Osteoblast (primary cell): ENCODE data around the gene MLN. TPM values are rescaled to one million over a fixed set of nuclear protein-coding genes. Genes with fewer than 3 reads are reported as not detected.

ENCODE experiments used
- DNase-seq: peaks from one replicate; pipeline ENCODE4 v3.0.0; 2011; ENCODE audit warnings: low spot score, mixed read lengths; ENCODE audit not compliant: insufficient read length; ENCODE audit errors: missing footprints
- H2AFZ ChIP-seq: 2 replicates; pipeline ENCODE4 v1.6.0; 2011; ENCODE audit warnings: mild to moderate bottlenecking, low read length
- H3K27ac ChIP-seq: 2 replicates; pipeline ENCODE4 v1.5.1; 2011; ENCODE audit warnings: mild to moderate bottlenecking, low read depth, low read length, moderate library complexity
- H3K27me3 ChIP-seq: 2 replicates; pipeline ENCODE4 v1.6.0; 2012; ENCODE audit warnings: mild to moderate bottlenecking, control low read depth, inconsistent platforms, low read length, moderate library complexity; ENCODE audit not compliant: insufficient read depth
- H3K36me3 ChIP-seq: 2 replicates; pipeline ENCODE4 v1.5.1; 2011; ENCODE audit warnings: mild to moderate bottlenecking, low read length, control low read depth, moderate library complexity; ENCODE audit not compliant: insufficient read depth
- H3K4me1 ChIP-seq: 2 replicates; pipeline ENCODE4 v1.5.1; 2011; ENCODE audit warnings: mild to moderate bottlenecking, low read length, control low read depth, moderate library complexity; ENCODE audit not compliant: insufficient read depth
- H3K4me2 ChIP-seq: 2 replicates; pipeline ENCODE4 v1.6.0; 2011; ENCODE audit warnings: mild to moderate bottlenecking, low read length; ENCODE audit not compliant: insufficient read depth
- H3K4me3 ChIP-seq: fragments of 200-600 bp; sonication (generic); 3 replicates; pipeline ENCODE4 v1.5.1; 2012; ENCODE audit warnings: mild to moderate bottlenecking, low read length, inconsistent platforms; ENCODE audit not compliant: insufficient read depth
- H3K79me2 ChIP-seq: 2 replicates; pipeline ENCODE4 v1.6.0; 2012; ENCODE audit warnings: mild to moderate bottlenecking, low read length, control low read depth, inconsistent platforms; ENCODE audit not compliant: insufficient read depth
- H3K9me3 ChIP-seq: 2 replicates; pipeline ENCODE4 v1.5.1; 2011; ENCODE audit warnings: low read depth, low read length, control low read depth
- H4K20me1 ChIP-seq: 2 replicates; pipeline ENCODE4 v1.6.0; 2012; ENCODE audit warnings: mild to moderate bottlenecking, low read length, control low read depth; ENCODE audit not compliant: insufficient read depth
- total RNA-seq: library from RNA; depleted of rRNA; stranded (reverse); fragments of >200 nt; gene quantifications from 2 replicates; pipeline ENCODE4 v1.2.3, GENCODE V29; 2012
- TF ChIP-seq, protein P1 (sequence below): IDR thresholded peaks from 2 replicates; pipeline ENCODE4 v1.5.1; 2011; ENCODE audit warnings: mild to moderate bottlenecking, low read depth, low read length, moderate library complexity; ENCODE audit errors: extremely low read depth

The MLN gene
- total RNA-seq, 1 donor: not detected

DNA sequence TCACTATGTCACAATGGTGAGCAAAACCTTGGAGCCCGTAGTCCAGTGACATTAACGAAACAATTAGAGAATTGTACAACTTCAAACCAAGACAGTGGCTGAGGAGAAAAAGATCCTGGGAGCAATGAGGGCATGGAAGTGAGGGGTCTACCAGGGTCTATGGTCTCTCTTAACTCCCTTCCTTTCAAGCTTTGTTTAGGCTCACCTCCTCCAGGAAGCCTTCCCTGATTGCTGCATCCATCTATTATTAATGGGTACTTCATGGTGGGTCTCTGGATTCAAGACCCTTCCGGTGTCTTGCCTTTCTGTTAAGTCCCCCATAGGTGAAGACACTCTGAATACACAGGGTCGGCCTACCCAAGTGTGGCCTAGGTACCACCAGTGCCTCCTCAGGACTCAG is 38.1 kb upstream of the MLN start:
- Histone ChIP-seq H3K4me1 (peaks cover 34% of the 10 kb centered on the region), H3K27ac (no peak overlapping the region), H3K27me3 (no peaks in the 10 kb centered on the region), H4K20me1 (no peaks in the 10 kb centered on the region), H3K9me3 (no peaks in the 10 kb centered on the region), H3K4me3 (no peak overlapping the region), H2AFZ (no peak overlapping the region), H3K36me3 (no peaks in the 10 kb centered on the region), H3K4me2 (no peak overlapping the region), H3K79me2 (no peaks in the 10 kb centered on the region)
- DNase-seq: no peak
- TF ChIP-seq, protein P1, sequence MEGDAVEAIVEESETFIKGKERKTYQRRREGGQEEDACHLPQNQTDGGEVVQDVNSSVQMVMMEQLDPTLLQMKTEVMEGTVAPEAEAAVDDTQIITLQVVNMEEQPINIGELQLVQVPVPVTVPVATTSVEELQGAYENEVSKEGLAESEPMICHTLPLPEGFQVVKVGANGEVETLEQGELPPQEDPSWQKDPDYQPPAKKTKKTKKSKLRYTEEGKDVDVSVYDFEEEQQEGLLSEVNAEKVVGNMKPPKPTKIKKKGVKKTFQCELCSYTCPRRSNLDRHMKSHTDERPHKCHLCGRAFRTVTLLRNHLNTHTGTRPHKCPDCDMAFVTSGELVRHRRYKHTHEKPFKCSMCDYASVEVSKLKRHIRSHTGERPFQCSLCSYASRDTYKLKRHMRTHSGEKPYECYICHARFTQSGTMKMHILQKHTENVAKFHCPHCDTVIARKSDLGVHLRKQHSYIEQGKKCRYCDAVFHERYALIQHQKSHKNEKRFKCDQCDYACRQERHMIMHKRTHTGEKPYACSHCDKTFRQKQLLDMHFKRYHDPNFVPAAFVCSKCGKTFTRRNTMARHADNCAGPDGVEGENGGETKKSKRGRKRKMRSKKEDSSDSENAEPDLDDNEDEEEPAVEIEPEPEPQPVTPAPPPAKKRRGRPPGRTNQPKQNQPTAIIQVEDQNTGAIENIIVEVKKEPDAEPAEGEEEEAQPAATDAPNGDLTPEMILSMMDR: no peak

DNA sequence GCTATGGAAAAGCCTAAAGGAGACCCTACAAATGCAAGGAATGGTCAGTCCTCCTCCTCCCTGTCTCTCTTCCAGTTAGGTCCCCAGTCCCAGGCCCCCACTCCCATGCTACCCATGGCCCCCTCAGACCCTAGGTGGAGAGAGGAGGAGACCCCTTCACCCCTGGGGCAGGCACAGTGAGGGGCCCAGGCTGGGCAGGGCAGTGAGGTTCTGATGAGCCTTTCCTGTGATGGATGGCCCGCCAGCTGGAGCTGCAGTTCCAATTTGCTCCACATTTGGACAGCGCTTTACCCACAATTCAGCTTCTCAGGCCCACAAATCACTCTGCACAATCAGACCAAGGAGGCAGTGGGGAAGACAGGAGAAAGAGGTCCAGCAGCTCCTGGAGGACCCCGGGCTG is 37.3 kb upstream of the MLN start:
- Histone ChIP-seq H3K36me3 (no peaks in the 10 kb centered on the region), H3K27me3 (no peaks in the 10 kb centered on the region), H2AFZ (no peak overlapping the region), H3K27ac (peak overlapping the region; percentile 90), H3K4me3 (no peak overlapping the region), H3K9me3 (no peaks in the 10 kb centered on the region), H3K4me2 (no peak overlapping the region), H4K20me1 (no peaks in the 10 kb centered on the region), H3K4me1 (peaks cover 34% of the 10 kb centered on the region), H3K79me2 (no peaks in the 10 kb centered on the region)
- DNase-seq: peak; percentile 5
- TF ChIP-seq, protein P1: no peak

DNA sequence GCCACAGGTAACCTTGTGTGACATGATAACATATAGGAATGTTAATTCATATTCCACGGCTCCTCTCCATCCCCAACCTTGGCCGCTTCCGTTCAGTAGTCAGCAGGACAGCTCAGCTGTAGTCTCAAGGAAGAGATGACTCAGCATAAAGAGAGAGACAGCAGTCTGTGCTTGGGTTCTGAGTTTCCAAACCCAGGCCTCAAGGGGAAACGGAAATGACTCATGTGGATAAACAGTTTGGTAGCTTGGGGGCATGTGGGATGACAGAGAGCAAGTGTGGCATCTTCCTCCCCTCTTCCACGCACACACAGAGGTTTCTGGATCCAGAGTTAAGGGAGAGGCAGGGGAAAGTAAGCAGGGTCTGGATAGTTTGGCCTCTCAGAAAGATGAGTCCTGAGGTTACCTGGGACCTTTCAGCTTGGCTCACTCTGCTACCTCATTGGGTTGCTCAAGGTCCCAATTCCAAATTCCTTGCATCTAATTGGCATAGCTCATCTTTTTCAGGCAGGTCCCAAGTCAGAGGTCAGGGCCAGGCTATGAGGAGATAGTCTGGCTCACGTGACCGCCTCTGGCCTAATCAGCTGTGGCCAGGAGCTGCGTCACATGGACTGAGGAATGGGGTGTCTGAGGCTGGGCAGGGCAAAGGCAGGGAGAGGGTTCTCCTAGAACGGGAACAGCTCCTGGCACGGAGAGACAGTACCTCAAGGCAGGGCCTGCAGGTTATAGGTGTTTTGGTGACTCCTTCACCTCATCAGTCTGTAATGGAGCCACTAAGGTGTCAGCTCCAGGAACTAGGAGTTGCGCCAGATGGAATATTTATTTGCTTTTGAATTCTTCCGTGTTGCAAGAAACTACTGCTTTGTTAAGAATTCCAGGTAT is 36.5 kb upstream of the MLN start:
- peaks cover 34% of the 10 kb centered on the region for H3K4me1 ChIP-seq
- H2AFZ ChIP-seq: peak overlapping the region; percentile 35
- H3K9me3 ChIP-seq: no peaks in the 10 kb centered on the region
- no peaks in the 10 kb centered on the region for H4K20me1 ChIP-seq
- H3K27me3 ChIP-seq: no peaks in the 10 kb centered on the region
- TF ChIP-seq, protein P1: no peak
- DNase-seq: peak; percentile 98
- H3K27ac ChIP-seq: peak overlapping the region; percentile 90
- H3K4me3 ChIP-seq: no peak overlapping the region
- H3K36me3 ChIP-seq: no peaks in the 10 kb centered on the region
- H3K79me2 ChIP-seq: no peaks in the 10 kb centered on the region
- peak overlapping the region; percentile 64 for H3K4me2 ChIP-seq

DNA sequence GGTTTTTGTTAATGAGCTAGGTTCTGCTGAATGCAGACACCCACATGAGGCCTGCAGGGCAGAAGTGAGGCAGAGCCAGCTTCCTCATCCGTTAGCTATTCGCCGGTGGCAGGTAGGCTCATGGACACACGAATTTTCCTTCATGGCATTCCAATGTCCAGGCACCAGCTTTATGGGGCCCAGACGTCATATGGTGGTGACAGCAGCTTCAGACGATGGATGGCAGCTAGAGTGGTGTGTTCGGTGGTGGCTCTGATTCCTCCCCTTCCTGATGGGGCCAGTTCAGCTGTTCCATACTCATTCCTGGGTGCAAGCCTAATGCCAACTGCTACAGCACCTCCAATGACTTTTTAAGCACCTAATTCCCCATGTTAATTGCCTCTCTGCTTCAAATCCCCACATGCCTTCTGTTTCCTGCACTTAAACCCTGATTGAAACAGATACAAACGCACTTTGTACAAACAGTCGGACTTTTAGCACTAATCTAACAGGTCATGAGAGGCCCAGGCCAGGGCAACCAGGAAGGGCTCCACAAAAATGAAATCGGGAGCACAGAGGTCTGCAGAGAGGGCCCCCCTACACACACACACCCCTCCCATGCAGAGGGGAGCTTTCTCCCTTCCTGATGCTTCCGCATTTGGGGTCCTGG is 35.7 kb upstream of the MLN start:
- peak; percentile 15 for DNase-seq
- H3K79me2 ChIP-seq: no peaks in the 10 kb centered on the region
- peaks cover 34% of the 10 kb centered on the region for H3K4me1 ChIP-seq
- TF ChIP-seq, protein P1: no peak
- peak overlapping the region; percentile 90 for H3K27ac ChIP-seq
- no peak overlapping the region for H3K4me2 ChIP-seq
- H3K27me3 ChIP-seq: no peaks in the 10 kb centered on the region
- H3K36me3 ChIP-seq: no peaks in the 10 kb centered on the region
- no peaks in the 10 kb centered on the region for H3K9me3 ChIP-seq
- H2AFZ ChIP-seq: peak overlapping the region; percentile 30
- H4K20me1 ChIP-seq: no peaks in the 10 kb centered on the region
- H3K4me3 ChIP-seq: no peak overlapping the region
